ENCODE measurements around the gene CYP4F12.

DNA sequence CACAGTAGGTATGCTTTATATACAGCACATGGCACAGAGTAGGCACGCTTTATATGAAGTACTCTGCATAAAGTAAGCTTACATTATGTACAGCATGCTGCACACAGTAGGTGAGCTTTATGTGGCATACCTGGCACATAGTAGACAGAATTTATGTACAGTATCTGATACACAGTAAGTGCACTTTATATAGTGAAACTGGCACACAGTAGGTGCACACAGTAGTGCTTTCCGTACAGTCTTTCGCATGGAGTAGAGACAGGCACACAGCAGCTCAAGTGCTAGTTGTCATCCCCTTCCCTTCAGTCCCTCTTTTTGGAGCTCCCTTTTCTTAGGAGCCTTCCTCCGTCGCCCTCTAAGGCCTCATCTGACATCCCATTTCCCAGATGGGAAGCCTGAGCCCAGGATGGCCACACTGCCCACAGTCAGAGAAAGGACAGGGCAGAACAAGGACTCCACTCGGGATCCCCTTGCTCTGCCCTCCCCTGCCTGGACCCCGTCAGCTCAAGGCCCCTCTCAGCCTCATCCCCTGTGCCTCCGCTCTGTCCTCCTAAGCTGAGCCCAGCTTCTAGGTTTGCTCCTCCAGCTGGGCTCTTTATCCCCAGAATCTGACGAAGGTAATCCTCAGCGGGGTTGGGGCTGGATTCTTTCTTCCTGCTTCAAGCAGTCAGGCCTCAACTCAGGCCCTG lies 852 bp upstream of the CYP4F12 start:
- TF ChIP-seq, protein P1, sequence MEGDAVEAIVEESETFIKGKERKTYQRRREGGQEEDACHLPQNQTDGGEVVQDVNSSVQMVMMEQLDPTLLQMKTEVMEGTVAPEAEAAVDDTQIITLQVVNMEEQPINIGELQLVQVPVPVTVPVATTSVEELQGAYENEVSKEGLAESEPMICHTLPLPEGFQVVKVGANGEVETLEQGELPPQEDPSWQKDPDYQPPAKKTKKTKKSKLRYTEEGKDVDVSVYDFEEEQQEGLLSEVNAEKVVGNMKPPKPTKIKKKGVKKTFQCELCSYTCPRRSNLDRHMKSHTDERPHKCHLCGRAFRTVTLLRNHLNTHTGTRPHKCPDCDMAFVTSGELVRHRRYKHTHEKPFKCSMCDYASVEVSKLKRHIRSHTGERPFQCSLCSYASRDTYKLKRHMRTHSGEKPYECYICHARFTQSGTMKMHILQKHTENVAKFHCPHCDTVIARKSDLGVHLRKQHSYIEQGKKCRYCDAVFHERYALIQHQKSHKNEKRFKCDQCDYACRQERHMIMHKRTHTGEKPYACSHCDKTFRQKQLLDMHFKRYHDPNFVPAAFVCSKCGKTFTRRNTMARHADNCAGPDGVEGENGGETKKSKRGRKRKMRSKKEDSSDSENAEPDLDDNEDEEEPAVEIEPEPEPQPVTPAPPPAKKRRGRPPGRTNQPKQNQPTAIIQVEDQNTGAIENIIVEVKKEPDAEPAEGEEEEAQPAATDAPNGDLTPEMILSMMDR (IDR thresholded peaks at IDR 0.05), result no peak
- no peak for TF ChIP-seq ZFX (IDR thresholded peaks at IDR 0.05; ENCODE audit: borderline replicate concordance)

All from 22Rv1 (cell line).